A549 treated with GW870086 at 1 μM for 4 hours (cell line): ENCODE measurements around the gene SFPQ. TPM values are rescaled to one million over a fixed set of nuclear protein-coding genes. Genes with fewer than 3 reads are reported as not detected.

Experiments
- total RNA-seq: library from RNA; stranded (reverse); fragments of 200-300 nt; extraction: Qiagen RNA extraction; gene quantifications from 5 replicates; pipeline ENCODE4 v1.2.3, GENCODE V29; 2022; ENCODE audit warnings: low read depth

The SFPQ gene
- total RNA-seq: 181 to 278 TPM (median 188 TPM) in 5 replicates

GRCh38 chr1:35192853-35193664 is at the start of gene SFPQ:
SFPQ (minus strand) TSS chr1:35193145; CDS start chr1:35193049, 96 bp downstream.

Other genes starting within 250 kb of the SFPQ start
- gene TMEM35B, start 207.8 kb downstream of the SFPQ start, total RNA-seq: 13.5 to 18.4 TPM (median 16.2 TPM) in 5 replicates
- gene ZMYM6, start 161.2 kb downstream of the SFPQ start, total RNA-seq: 4.2 to 6.2 TPM (median 4.8 TPM) in 5 replicates
- gene ZMYM1, start 113.8 kb downstream of the SFPQ start, total RNA-seq: 4.6 to 7.3 TPM (median 6.0 TPM) in 5 replicates
- 7.8 to 13.2 TPM (median 12.5 TPM) in 5 replicates for gene ZMYM4, start 75.6 kb upstream of the SFPQ start, total RNA-seq